Measurements from ENCODE around the gene KCNQ1. TPM values are rescaled to one million over a fixed set of nuclear protein-coding genes. Genes with fewer than 3 reads are reported as not detected.

Gene KCNQ1
- total and polyA plus RNA-seq, 2 donors (not counting 1 experiment from before 2014, with no cell fraction given), result 21.5 to 28.8 TPM

- POLR2A ChIA-PET, result no interaction called here
- H3K4me1 Mint-ChIP-seq, result peaks cover 4% of the 10 kb centered on the region
- DNase-seq, result no peak
- CTCF ChIA-PET, result no interaction called here
- Histone ChIP-seq H3K36me3 (replicated peaks in 1 of 2; ENCODE audit: control extremely low read depth in 1 of 2, control insufficient read depth in 1 of 2, extremely low read depth in 1 of 2, insufficient read depth in 2 of 2, low read length in 1 of 2) (peaks cover 0 to 3% of the 10 kb centered on the region in 2 experiments), H2AFZ (ENCODE audit: insufficient read depth, low read depth, low read length, poor library complexity, severe bottlenecking) (no peak overlapping the region), H3K27me3 (replicated peaks in 1 of 4; ENCODE audit: control extremely low read depth in 1 of 4, control insufficient read depth in 3 of 4, insufficient read depth in 4 of 4, low read length in 3 of 4) (peaks cover 0 to 2% (median 0%) of the 10 kb centered on the region in 4 experiments), H4K20me1 (ENCODE audit: control insufficient read depth, insufficient read depth, low read length, poor library complexity, severe bottlenecking) (no peaks in the 10 kb centered on the region), H3K4me2 (replicated peaks; ENCODE audit: low read depth, low read length, poor library complexity, severe bottlenecking) (no peak overlapping the region), H3K9ac (ENCODE audit: low read length) (no peak overlapping the region), H3K27ac (ENCODE audit: low read length in 2 of 2) (no peak overlapping the region), H3K9me3 (ENCODE audit: control extremely low read depth in 1 of 3, control insufficient read depth in 2 of 3, insufficient read depth in 1 of 3, low read length in 2 of 3) (peaks cover 0 to 28% (median 0%) of the 10 kb centered on the region in 3 donors), H3K4me1 (ENCODE audit: control insufficient read depth in 2 of 2, insufficient read depth in 2 of 2, low read length in 2 of 2) (no peaks in the 10 kb centered on the region), H3K4me3 (ENCODE audit: control extremely low read depth in 1 of 5, extremely low read depth in 1 of 5, insufficient read depth in 1 of 5, low read depth in 2 of 5, low read length in 4 of 5) (no peak overlapping the region), H3K79me2 (ENCODE audit: control insufficient read depth, insufficient read depth, low read length) (no peaks in the 10 kb centered on the region)
- ATAC-seq (ENCODE audit: low read depth), result no peak
- intact Hi-C loops (cut with micrococcal nuclease), result no loop called here
- H3K4me3 Mint-ChIP-seq, result no peak overlapping the region
- no peaks in the 10 kb centered on the region for H3K9me3 Mint-ChIP-seq (ENCODE audit: insufficient read depth)
- 89% methylated on average over 9 of the region's 10 CpGs for WGBS (ENCODE audit: insufficient coverage)
- H3K27me3 Mint-ChIP-seq, result peaks cover 2% of the 10 kb centered on the region
- no peak for TF ChIP-seq CTCF (IDR thresholded peaks at IDR 0.05)
- no peak for TF ChIP-seq EZH2 (IDR thresholded peaks at IDR 0.05; ENCODE audit: borderline replicate concordance, insufficient read depth, low read depth, low read length, poor library complexity, severe bottlenecking)
- H3K27ac Mint-ChIP-seq, result no peak overlapping the region
These were observed 350.7 kb downstream of the KCNQ1 start for GRCh38 chr11:2795491-2795991.

GRCh38 chr11:2796091-2796490 is 351.3 kb downstream of the KCNQ1 start:
- CTCF ChIA-PET, result no interaction called here
- H3K27ac ChIP-seq (ENCODE audit: low read length in 2 of 2), result no peak overlapping the region
- WGBS (ENCODE audit: insufficient coverage), result 95% methylated on average over 12 of the region's 15 CpGs

More at GRCh38 chr11:2796091-2796490, 351.3 kb downstream of the KCNQ1 start:
- H3K27me3 Mint-ChIP-seq, result no peaks in the 10 kb centered on the region
- Histone ChIP-seq H3K79me2 (ENCODE audit: control insufficient read depth, insufficient read depth, low read length) (no peaks in the 10 kb centered on the region), H2AFZ (ENCODE audit: insufficient read depth, low read depth, low read length, poor library complexity, severe bottlenecking) (no peak overlapping the region), H4K20me1 (ENCODE audit: control insufficient read depth, insufficient read depth, low read length, poor library complexity, severe bottlenecking) (no peaks in the 10 kb centered on the region), H3K36me3 (replicated peaks in 1 of 2; ENCODE audit: control extremely low read depth in 1 of 2, control insufficient read depth in 1 of 2, extremely low read depth in 1 of 2, insufficient read depth in 2 of 2, low read length in 1 of 2) (peaks cover 0 to 3% of the 10 kb centered on the region in 2 experiments), H3K4me3 (ENCODE audit: control extremely low read depth in 1 of 5, extremely low read depth in 1 of 5, insufficient read depth in 1 of 5, low read depth in 2 of 5, low read length in 4 of 5) (no peak overlapping the region), H3K27me3 (replicated peaks in 1 of 4; ENCODE audit: control extremely low read depth in 1 of 4, control insufficient read depth in 3 of 4, insufficient read depth in 4 of 4, low read length in 3 of 4) (no peaks in the 10 kb centered on the region), H3K9me3 (ENCODE audit: control extremely low read depth in 1 of 3, control insufficient read depth in 2 of 3, insufficient read depth in 1 of 3, low read length in 2 of 3) (peaks cover 0 to 27% (median 0%) of the 10 kb centered on the region in 3 donors), H3K4me2 (replicated peaks; ENCODE audit: low read depth, low read length, poor library complexity, severe bottlenecking) (no peak overlapping the region), H3K4me1 (ENCODE audit: control insufficient read depth in 2 of 2, insufficient read depth in 2 of 2, low read length in 2 of 2) (no peaks in the 10 kb centered on the region), H3K9ac (ENCODE audit: low read length) (no peak overlapping the region)
- no peak for ATAC-seq (ENCODE audit: low read depth)
- no peak for DNase-seq
- POLR2A ChIA-PET, result no interaction called here
- no peak overlapping the region for H3K4me3 Mint-ChIP-seq
- no peak overlapping the region for H3K27ac Mint-ChIP-seq
- intact Hi-C loops (cut with micrococcal nuclease), result no loop called here
- TF ChIP-seq EZH2 (IDR thresholded peaks at IDR 0.05; ENCODE audit: borderline replicate concordance, insufficient read depth, low read depth, low read length, poor library complexity, severe bottlenecking), result no peak
- TF ChIP-seq CTCF (IDR thresholded peaks at IDR 0.05), result no peak
- no peaks in the 10 kb centered on the region for H3K9me3 Mint-ChIP-seq (ENCODE audit: insufficient read depth)
- peaks cover 2% of the 10 kb centered on the region for H3K4me1 Mint-ChIP-seq

All from B cell (primary cell).